ENCODE results near the gene RIN3. TPM values are rescaled to one million over a fixed set of nuclear protein-coding genes. Genes with fewer than 3 reads are reported as not detected.

RIN3 gene
- total RNA-seq, 4 donors from 2014 or later, result 15.4 to 53.6 (median 39.7) TPM

GRCh38 chr14:92703516-92703915 is 189.9 kb downstream of the RIN3 start:
- H3K4me1 ChIP-seq, result peaks cover 0 to 15% (median 0%) of the 10 kb centered on the region in 4 donors
- no peak for TF ChIP-seq POLR2A (IDR thresholded peaks at IDR 0.05)
- TF ChIP-seq CTCF (IDR thresholded peaks at IDR 0.05), result no peak
- peaks cover 0 to 38% (median 0%) of the 10 kb centered on the region in 3 donors for H3K36me3 ChIP-seq
- no peak for DNase-seq
- H3K4me3 ChIP-seq, result no peak overlapping the region
- H3K27ac ChIP-seq, result peak overlapping the region in 2 of 4 donors; percentile 46 to 71
- no peaks in the 10 kb centered on the region for H3K9me3 ChIP-seq
- H3K27me3 ChIP-seq, result no peaks in the 10 kb centered on the region

- TF ChIP-seq CTCF (IDR thresholded peaks at IDR 0.05) (no peak), POLR2A (IDR thresholded peaks at IDR 0.05) (no peak)
- peaks cover 0 to 15% (median 0%) of the 10 kb centered on the region in 4 donors for H3K4me1 ChIP-seq
- no peaks in the 10 kb centered on the region for H3K27me3 ChIP-seq
- DNase-seq, result peak in 2 of 3 donors; percentile 85 to 89
- H3K9me3 ChIP-seq, result no peaks in the 10 kb centered on the region
- peaks cover 0 to 42% (median 0%) of the 10 kb centered on the region in 3 donors for H3K36me3 ChIP-seq
- H3K27ac ChIP-seq, result peak overlapping the region in 2 of 4 donors; percentile 46 to 78
- H3K4me3 ChIP-seq, result no peak overlapping the region
Observed at GRCh38 chr14:92704036-92704804, 190.6 kb downstream of the RIN3 start.

GRCh38 chr14:92704821-92705220 is 191.2 kb downstream of the RIN3 start:
- Histone ChIP-seq H3K27ac (peak overlapping the region in 2 of 4 donors; percentile 1 to 78), H3K4me3 (no peak overlapping the region), H3K9me3 (no peaks in the 10 kb centered on the region), H3K27me3 (no peaks in the 10 kb centered on the region), H3K4me1 (peaks cover 0 to 15% (median 0%) of the 10 kb centered on the region in 4 donors), H3K36me3 (peaks cover 0 to 48% (median 0%) of the 10 kb centered on the region in 3 donors)
- DNase-seq, result no peak
- TF ChIP-seq CTCF (IDR thresholded peaks at IDR 0.05) (no peak), POLR2A (IDR thresholded peaks at IDR 0.05) (no peak)

- Histone ChIP-seq H3K36me3 (peaks cover 0 to 64% (median 0%) of the 10 kb centered on the region in 3 donors), H3K9me3 (no peaks in the 10 kb centered on the region), H3K27ac (no peak overlapping the region), H3K27me3 (no peaks in the 10 kb centered on the region), H3K4me1 (peaks cover 0 to 15% (median 0%) of the 10 kb centered on the region in 4 donors), H3K4me3 (no peak overlapping the region)
- no peak for DNase-seq
- TF ChIP-seq POLR2A (IDR thresholded peaks at IDR 0.05) (no peak), CTCF (IDR thresholded peaks at IDR 0.05) (no peak)
Observed at GRCh38 chr14:92706386-92706785, 192.8 kb downstream of the RIN3 start.

GRCh38 chr14:92709340-92710000 is 195.9 kb downstream of the RIN3 start:
- Histone ChIP-seq H3K9me3 (no peaks in the 10 kb centered on the region), H3K4me3 (no peak overlapping the region), H3K27ac (no peak overlapping the region), H3K27me3 (no peaks in the 10 kb centered on the region), H3K36me3 (peaks cover 0 to 78% (median 0%) of the 10 kb centered on the region in 3 donors), H3K4me1 (peaks cover 0 to 7% (median 0%) of the 10 kb centered on the region in 4 donors)
- TF ChIP-seq CTCF (IDR thresholded peaks at IDR 0.05), result no peak
- TF ChIP-seq POLR2A (IDR thresholded peaks at IDR 0.05), result no peak
- DNase-seq, result no peak

Data from Peyer's patch (tissue), 4 donors.